ENCODE measurements around the gene TMEM151B. TPM values are rescaled to one million over a fixed set of nuclear protein-coding genes. Genes with fewer than 3 reads are reported as not detected.

TMEM151B gene
- polyA plus RNA-seq, 4 donors = 0.41 to 1.4 (median 0.98) TPM

GRCh38 chr6:44262467-44263353, 7.5 kb upstream of the TMEM151B start:
- no peak for DNase-seq (ENCODE audit: low read depth in 4 of 4, low spot score in 2 of 4)

GRCh38 chr6:44263354-44264100, 6.7 kb upstream of the TMEM151B start:
- DNase-seq (ENCODE audit: low read depth in 4 of 4, low spot score in 2 of 4) = no peak

GRCh38 chr6:44264154-44265006, 5.9 kb upstream of the TMEM151B start:
- no peak for DNase-seq (ENCODE audit: low read depth in 4 of 4, low spot score in 2 of 4)

DNA sequence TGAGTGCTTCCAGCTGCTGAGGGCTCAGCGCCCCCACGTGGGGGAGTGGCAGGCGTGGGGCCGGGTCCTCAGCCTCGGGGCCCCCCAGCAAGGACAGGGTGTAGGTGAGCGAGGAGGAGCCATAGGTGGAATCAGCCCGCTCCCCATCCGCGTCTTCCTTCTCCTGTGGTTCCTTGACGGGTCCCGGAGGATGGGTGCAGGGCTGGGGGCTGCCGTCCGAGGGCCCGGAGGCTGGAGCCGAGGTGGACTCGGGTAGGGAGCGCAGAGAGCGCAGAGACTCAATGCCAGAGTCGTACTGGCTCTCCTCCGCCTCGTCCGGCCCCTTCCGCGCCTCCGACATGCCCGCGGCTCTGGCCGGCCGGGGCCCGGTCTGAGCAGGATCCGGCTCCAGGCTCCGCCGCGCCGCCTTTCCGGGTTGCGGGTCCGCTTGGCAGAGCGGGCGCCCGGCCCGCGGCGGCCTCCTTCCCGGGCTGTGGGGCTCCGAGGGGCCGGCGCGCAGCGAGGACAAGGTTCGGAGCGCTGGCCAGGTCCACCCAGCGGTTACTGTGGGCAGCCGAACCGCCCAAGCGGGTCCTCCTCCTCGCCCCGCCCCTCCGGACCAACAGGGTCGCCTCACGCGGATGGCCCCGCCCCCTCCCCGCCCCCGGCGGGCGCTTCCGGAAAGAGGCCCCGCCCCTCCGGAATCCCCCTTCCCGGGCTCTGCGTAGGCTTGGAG, 5.1 kb upstream of the TMEM151B start, which contains the start of gene NFKBIE:
TSS of gene NFKBIE (minus strand) at position 545 of the 715 bp plus-strand sequence. CDS start at position 340, 205 bp downstream.
- peak in 3 of 4 donors; percentile 83 to 89 (median 86) for DNase-seq (ENCODE audit: low read depth in 4 of 4, low spot score in 2 of 4)

DNA sequence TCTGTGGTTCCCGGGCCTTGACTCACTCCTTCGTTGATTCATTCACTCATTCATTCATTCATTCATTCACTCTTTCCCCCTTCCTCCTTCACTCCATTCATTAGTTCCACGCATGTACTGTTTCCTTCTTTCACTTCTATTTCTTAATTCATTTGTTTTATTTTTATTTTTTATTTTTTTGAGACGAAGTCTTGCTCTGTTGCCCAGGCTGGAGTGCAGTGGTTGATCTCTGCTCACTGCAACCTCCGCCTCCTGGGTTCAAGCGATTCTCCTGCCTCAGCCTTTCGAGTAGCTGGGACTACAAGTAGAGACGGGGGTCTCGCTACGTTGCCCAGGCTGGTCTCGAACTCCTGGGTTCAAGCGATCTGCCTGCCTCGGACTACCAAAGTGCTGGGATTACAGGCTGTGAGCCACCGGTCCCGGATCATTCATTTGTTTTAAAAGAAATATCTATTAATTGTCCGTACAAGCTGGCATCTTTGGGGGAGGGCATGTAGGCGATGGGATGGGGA, 4.5 kb upstream of the TMEM151B start:
- DNase-seq (ENCODE audit: low read depth in 4 of 4, low spot score in 2 of 4) = no peak

- DNase-seq (ENCODE audit: low read depth in 4 of 4, low spot score in 2 of 4) = no peak
Measured at GRCh38 chr6:44266347-44266746, 3.9 kb upstream of the TMEM151B start.

- DNase-seq (ENCODE audit: low read depth in 4 of 4, low spot score in 2 of 4) = no peak
Measured at GRCh38 chr6:44267252-44267651, 3.0 kb upstream of the TMEM151B start.

DNA sequence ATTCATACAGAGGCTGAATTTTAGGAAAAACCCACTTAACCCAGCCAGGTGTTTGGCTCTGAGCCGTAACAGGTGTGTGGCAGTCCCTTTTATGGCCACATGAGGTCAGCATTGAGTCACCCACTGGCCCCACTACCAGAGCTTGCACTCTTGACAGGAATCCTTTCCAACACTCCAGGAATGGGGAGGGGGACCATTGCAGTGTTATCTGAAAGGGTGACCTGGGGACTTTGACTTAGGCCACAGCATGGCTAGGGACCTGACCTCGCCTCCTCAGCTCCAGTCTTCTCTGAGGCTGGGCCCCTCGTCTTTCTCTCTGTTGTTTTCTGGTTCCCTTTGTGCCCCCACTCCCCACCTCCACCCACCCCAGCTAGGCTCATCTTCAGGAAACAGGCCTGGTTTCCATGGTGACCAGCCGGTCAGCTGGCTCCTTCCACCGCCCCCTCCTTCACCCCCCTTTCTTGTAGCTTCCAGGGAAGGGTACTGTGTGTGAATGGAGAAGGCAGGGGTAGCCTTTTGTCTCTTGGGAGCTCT, 2.1 kb upstream of the TMEM151B start:
- no peak for DNase-seq (ENCODE audit: low read depth in 4 of 4, low spot score in 2 of 4)

DNA sequence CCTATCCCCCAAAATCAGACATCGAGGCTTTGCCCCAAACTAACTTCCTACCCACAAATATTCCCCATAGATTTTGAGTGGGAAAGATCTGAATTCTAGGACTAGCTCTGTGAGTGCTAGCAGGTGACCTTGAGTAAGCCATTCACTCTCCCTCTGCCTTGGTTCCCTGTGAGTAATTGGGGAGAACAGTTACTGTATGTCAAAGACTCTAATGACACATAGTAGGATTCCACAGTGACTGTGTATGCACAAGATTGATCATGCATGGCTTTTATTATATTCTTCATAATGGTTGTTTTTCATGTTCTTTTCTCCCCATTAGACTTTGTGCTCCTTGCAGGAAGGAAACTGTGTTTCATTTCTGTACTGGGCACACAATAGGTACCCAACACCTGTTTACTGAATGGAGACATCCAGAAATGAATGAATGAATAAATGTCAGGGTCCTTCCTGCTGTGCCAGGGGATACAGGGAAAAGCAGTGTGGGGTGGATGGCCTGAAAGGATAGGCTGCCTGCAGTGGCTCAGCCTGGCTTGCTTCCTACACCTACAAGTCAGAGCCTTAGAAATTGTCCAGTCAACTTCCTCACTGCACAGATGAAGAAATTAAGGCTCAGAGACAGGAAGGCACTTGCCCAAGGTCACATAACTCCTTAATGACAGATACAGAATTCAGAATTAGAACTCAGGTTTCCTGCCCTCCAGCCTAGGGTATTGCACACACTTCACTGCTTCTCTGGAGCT, 901 bp upstream of the TMEM151B start:
- DNase-seq (ENCODE audit: low read depth in 4 of 4, low spot score in 2 of 4) = no peak

DNA sequence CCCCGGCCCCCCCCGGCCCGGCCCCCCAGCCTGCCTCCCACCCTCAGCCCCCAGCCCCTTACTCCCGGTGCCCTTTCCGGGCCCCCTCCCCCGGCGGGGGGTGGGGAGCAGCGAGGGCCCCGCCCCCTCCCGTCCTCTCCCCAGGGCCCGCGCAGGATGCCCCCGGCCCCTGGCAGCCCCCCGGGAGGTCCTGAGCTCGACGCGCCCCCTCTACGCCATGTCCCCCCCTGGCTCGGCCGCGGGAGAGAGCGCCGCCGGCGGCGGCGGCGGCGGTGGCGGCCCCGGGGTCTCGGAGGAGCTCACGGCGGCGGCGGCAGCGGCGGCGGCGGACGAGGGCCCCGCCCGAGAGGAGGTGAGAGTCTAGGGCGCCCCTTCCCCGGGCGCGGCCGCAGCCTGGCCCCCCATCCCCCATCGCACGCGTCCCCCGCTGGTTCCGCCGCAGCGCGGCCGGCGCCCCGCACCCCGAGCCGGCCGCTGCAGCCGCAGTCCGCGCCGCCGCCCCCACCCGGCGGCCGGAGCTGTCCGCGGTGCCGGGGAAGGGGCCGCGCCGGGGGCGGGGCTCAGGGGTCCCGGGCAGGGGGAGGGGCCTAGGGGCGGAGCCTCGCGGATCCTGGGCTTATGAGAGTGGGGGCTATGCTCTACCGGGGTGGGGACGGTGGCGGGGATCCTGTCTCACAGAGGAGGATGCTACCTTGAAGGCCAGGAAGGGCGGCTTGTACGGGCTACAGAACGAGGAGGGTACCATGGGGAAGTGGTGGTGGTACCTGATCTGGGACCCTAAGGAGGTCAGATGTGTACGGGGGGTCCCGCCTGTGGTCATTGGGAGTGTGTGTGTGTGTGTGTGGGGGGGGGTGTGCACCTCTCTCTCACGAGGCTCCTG, 516 bp downstream of the TMEM151B start:
- no peak for DNase-seq (ENCODE audit: low read depth in 4 of 4, low spot score in 2 of 4)

- DNase-seq (ENCODE audit: low read depth in 4 of 4, low spot score in 2 of 4) = no peak
Measured at GRCh38 chr6:44271406-44271723, 1.1 kb downstream of the TMEM151B start.

DNA sequence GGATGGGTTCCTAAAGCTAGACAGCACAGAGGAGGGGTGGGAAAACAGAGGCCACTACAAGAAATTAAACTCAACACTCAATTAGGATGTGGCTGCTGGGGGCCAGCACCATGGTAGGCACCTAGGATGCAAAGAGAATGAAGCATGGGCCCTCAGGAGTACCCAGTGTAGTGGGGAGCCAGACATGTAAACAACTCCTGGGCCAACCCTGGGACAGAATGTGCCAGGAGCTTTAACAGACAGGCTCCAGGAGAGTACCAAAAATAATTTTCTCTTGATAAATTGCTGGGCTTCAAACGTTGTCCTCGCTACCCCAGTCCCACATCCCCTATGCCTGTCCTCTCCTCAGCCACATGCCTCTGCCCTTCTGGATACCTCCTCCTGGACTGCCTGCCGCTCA, 1.7 kb downstream of the TMEM151B start:
- no peak for DNase-seq (ENCODE audit: low read depth in 4 of 4, low spot score in 2 of 4)

DNA sequence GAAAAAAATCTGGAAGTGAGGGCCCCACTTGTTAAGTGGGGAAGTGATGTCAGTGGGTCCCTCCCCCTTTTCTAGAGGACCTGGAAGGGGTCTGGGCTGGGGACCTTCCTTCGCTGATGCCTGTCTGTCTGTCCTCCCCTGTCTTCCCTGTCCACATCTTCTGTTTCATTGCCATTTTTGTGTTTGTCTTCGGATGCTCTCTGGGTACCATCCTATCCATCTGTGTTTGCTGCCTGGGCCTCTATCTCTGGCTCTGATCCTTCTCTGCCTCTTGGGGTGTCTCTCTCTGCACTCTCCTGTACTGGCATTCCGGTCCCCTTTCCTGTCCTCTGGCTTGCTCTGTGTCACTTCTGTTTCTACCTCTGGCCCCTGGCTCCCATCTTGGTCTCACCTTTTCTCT, 2.3 kb downstream of the TMEM151B start:
- no peak for DNase-seq (ENCODE audit: low read depth in 4 of 4, low spot score in 2 of 4)

- no peak for DNase-seq (ENCODE audit: low read depth in 4 of 4, low spot score in 2 of 4)
Measured at GRCh38 chr6:44272999-44273566, 2.8 kb downstream of the TMEM151B start.

- no peak for DNase-seq (ENCODE audit: low read depth in 4 of 4, low spot score in 2 of 4)
Measured at GRCh38 chr6:44273617-44274016, 3.4 kb downstream of the TMEM151B start.

- DNase-seq (ENCODE audit: low read depth in 4 of 4, low spot score in 2 of 4) = no peak
Measured at GRCh38 chr6:44275271-44275748, 5.1 kb downstream of the TMEM151B start.
